Ishikawa (cell line): ENCODE measurements around the gene ADAMTS5.

Source experiments
- CEBPB ChIP-seq: IDR thresholded peaks from 2 replicates; pipeline ENCODE4 v1.6.1; 2012
- CREB1 ChIP-seq: IDR thresholded peaks from 2 replicates; pipeline ENCODE4 v1.6.1; 2012; ENCODE audit warnings: low read depth
- EP300 ChIP-seq: IDR thresholded peaks from 2 replicates; pipeline ENCODE4 v1.6.1; 2012; ENCODE audit warnings: borderline replicate concordance
- NFIC ChIP-seq: IDR thresholded peaks from 2 replicates; pipeline ENCODE4 v1.6.1; 2012
- TAF1 ChIP-seq: IDR thresholded peaks from 2 replicates; pipeline ENCODE4 v1.6.1; 2012; ENCODE audit warnings: low read depth, mild to moderate bottlenecking
- YY1 ChIP-seq: IDR thresholded peaks from 2 replicates; pipeline ENCODE4 v1.6.1; 2012; ENCODE audit warnings: low read depth
- ZBTB7A ChIP-seq: IDR thresholded peaks from 2 replicates; pipeline ENCODE4 v1.6.1; 2012; ENCODE audit warnings: low read depth
- TF ChIP-seq, protein P1 (sequence below): IDR thresholded peaks from 2 replicates; pipeline ENCODE4 v1.6.1; 2012
- TF ChIP-seq, protein P2 (sequence below): IDR thresholded peaks from 2 replicates; pipeline ENCODE4 v1.6.1; 2012; ENCODE audit warnings: low read depth, mild to moderate bottlenecking

DNA sequence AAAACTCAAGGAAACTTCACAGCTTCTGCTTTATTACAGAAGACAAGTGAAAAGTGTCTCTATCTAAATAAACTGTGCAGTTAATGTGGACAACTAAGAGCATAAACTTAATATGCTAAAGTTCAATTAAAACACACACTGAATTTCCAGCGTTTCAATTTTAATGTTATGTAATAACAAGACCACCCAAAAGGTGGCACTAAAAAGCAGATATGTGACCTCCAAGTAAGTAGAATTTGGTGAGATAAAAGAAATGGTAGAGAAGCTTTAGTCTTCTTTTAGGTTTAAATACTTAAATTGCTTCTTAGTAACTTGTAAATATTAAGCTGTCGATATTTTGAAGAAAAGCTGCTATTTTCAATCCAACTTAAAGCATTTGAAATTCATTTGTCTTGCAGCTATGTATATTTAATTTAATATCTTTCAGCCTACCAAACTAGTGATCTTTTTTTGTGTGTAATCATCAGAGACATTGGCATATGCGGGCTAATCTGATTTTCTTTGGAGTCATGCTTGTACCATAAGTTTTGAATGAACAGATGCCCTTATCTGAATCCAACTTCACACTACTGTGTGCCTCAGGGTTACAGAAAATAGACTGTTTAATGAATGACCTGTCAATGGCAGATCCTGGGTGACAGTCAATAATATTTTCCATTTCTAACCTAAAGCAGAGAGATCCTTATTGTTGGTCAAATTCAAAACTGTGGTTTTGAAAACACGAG lies 85.2 kb downstream of the ADAMTS5 start:
- no peak for TF ChIP-seq EP300
- no peak for TF ChIP-seq NFIC
- no peak for TF ChIP-seq TAF1
- TF ChIP-seq CEBPB, result no peak
- TF ChIP-seq, protein P1, sequence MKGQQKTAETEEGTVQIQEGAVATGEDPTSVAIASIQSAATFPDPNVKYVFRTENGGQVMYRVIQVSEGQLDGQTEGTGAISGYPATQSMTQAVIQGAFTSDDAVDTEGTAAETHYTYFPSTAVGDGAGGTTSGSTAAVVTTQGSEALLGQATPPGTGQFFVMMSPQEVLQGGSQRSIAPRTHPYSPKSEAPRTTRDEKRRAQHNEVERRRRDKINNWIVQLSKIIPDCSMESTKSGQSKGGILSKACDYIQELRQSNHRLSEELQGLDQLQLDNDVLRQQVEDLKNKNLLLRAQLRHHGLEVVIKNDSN, result no peak
- no peak for TF ChIP-seq ZBTB7A
- no peak for TF ChIP-seq YY1
- TF ChIP-seq CREB1, result no peak
- TF ChIP-seq, protein P2, sequence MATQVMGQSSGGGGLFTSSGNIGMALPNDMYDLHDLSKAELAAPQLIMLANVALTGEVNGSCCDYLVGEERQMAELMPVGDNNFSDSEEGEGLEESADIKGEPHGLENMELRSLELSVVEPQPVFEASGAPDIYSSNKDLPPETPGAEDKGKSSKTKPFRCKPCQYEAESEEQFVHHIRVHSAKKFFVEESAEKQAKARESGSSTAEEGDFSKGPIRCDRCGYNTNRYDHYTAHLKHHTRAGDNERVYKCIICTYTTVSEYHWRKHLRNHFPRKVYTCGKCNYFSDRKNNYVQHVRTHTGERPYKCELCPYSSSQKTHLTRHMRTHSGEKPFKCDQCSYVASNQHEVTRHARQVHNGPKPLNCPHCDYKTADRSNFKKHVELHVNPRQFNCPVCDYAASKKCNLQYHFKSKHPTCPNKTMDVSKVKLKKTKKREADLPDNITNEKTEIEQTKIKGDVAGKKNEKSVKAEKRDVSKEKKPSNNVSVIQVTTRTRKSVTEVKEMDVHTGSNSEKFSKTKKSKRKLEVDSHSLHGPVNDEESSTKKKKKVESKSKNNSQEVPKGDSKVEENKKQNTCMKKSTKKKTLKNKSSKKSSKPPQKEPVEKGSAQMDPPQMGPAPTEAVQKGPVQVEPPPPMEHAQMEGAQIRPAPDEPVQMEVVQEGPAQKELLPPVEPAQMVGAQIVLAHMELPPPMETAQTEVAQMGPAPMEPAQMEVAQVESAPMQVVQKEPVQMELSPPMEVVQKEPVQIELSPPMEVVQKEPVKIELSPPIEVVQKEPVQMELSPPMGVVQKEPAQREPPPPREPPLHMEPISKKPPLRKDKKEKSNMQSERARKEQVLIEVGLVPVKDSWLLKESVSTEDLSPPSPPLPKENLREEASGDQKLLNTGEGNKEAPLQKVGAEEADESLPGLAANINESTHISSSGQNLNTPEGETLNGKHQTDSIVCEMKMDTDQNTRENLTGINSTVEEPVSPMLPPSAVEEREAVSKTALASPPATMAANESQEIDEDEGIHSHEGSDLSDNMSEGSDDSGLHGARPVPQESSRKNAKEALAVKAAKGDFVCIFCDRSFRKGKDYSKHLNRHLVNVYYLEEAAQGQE, result no peak
